Osteoblast (primary cell): ENCODE data around the gene NME3. TPM values are rescaled to one million over a fixed set of nuclear protein-coding genes. Genes with fewer than 3 reads are reported as not detected.

Experiments
- DNase-seq: peaks from one replicate; pipeline ENCODE4 v3.0.0; 2011; ENCODE audit warnings: low spot score, mixed read lengths; ENCODE audit not compliant: insufficient read length; ENCODE audit errors: missing footprints
- H2AFZ ChIP-seq: 2 replicates; pipeline ENCODE4 v1.6.0; 2011; ENCODE audit warnings: mild to moderate bottlenecking, low read length
- H3K27ac ChIP-seq: 2 replicates; pipeline ENCODE4 v1.5.1; 2011; ENCODE audit warnings: mild to moderate bottlenecking, low read depth, low read length, moderate library complexity
- H3K27me3 ChIP-seq: 2 replicates; pipeline ENCODE4 v1.6.0; 2012; ENCODE audit warnings: mild to moderate bottlenecking, control low read depth, inconsistent platforms, low read length, moderate library complexity; ENCODE audit not compliant: insufficient read depth
- H3K36me3 ChIP-seq: 2 replicates; pipeline ENCODE4 v1.5.1; 2011; ENCODE audit warnings: mild to moderate bottlenecking, low read length, control low read depth, moderate library complexity; ENCODE audit not compliant: insufficient read depth
- H3K4me1 ChIP-seq: 2 replicates; pipeline ENCODE4 v1.5.1; 2011; ENCODE audit warnings: mild to moderate bottlenecking, low read length, control low read depth, moderate library complexity; ENCODE audit not compliant: insufficient read depth
- H3K4me2 ChIP-seq: 2 replicates; pipeline ENCODE4 v1.6.0; 2011; ENCODE audit warnings: mild to moderate bottlenecking, low read length; ENCODE audit not compliant: insufficient read depth
- H3K4me3 ChIP-seq: fragments of 200-600 bp; sonication (generic); 3 replicates; pipeline ENCODE4 v1.5.1; 2012; ENCODE audit warnings: mild to moderate bottlenecking, low read length, inconsistent platforms; ENCODE audit not compliant: insufficient read depth
- H3K79me2 ChIP-seq: 2 replicates; pipeline ENCODE4 v1.6.0; 2012; ENCODE audit warnings: mild to moderate bottlenecking, low read length, control low read depth, inconsistent platforms; ENCODE audit not compliant: insufficient read depth
- H3K9me3 ChIP-seq: 2 replicates; pipeline ENCODE4 v1.5.1; 2011; ENCODE audit warnings: low read depth, low read length, control low read depth
- H4K20me1 ChIP-seq: 2 replicates; pipeline ENCODE4 v1.6.0; 2012; ENCODE audit warnings: mild to moderate bottlenecking, low read length, control low read depth; ENCODE audit not compliant: insufficient read depth
- total RNA-seq: library from RNA; depleted of rRNA; stranded (reverse); fragments of >200 nt; gene quantifications from 2 replicates; pipeline ENCODE4 v1.2.3, GENCODE V29; 2012
- TF ChIP-seq, protein P1 (sequence below): IDR thresholded peaks from 2 replicates; pipeline ENCODE4 v1.5.1; 2011; ENCODE audit warnings: mild to moderate bottlenecking, low read depth, low read length, moderate library complexity; ENCODE audit errors: extremely low read depth

The NME3 gene
- 49.2 and 55.4 TPM in 2 replicates for total RNA-seq

DNA sequence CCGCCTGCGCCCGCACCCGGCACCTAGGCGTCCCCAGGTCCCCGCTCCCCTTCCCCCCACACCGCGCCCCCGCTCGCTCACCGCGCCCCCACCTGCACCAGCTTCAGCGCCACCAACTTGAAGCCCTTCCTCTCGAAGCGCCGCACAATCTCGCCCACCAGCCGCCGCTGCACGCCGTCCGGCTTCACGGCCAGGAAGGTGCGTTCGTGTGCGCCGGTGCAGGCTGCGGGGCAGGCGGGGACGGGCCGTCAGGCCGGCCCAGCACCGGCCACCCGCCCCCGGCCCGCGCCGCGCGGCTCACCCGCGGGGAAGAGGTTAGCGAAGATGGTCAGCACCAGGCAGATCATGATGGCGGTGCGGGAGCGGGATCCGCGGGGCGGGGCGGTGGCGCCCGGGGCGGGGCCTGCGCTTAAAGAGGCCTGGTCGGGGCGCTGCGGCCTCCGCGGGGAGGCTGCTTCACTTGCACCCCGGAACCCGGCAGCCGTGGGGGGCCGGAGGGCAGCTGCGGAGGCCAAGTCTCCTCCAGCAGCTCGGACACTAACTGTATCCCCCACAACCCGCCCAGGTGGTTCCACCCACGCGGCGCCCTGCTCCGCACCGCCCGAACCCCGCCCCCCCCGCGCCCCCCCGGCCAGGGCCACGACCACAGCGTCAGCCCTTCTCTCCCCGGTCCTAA is at the start of gene NME3:
TSS of gene NME3 (minus strand) at position 356 of the 676 bp plus-strand sequence. CDS start at position 347, 9 bp downstream.
- peak within 1 kb of the TSS; percentile 97 for H3K4me2 ChIP-seq
- H3K79me2 ChIP-seq, result peaks cover 41% of the 10 kb centered on the region
- H2AFZ ChIP-seq, result no peak within 1 kb of the TSS
- peak within 1 kb of the TSS; percentile 88 for H3K4me3 ChIP-seq
- DNase-seq, result peak; percentile 100
- H4K20me1 ChIP-seq, result peaks cover 31% of the 10 kb centered on the region
- peak within 1 kb of the TSS; percentile 58 for H3K27ac ChIP-seq
- no peaks in the 10 kb centered on the region for H3K9me3 ChIP-seq
- H3K36me3 ChIP-seq, result peaks cover 22% of the 10 kb centered on the region
- TF ChIP-seq, protein P1, sequence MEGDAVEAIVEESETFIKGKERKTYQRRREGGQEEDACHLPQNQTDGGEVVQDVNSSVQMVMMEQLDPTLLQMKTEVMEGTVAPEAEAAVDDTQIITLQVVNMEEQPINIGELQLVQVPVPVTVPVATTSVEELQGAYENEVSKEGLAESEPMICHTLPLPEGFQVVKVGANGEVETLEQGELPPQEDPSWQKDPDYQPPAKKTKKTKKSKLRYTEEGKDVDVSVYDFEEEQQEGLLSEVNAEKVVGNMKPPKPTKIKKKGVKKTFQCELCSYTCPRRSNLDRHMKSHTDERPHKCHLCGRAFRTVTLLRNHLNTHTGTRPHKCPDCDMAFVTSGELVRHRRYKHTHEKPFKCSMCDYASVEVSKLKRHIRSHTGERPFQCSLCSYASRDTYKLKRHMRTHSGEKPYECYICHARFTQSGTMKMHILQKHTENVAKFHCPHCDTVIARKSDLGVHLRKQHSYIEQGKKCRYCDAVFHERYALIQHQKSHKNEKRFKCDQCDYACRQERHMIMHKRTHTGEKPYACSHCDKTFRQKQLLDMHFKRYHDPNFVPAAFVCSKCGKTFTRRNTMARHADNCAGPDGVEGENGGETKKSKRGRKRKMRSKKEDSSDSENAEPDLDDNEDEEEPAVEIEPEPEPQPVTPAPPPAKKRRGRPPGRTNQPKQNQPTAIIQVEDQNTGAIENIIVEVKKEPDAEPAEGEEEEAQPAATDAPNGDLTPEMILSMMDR, result no peak
- no peaks in the 10 kb centered on the region for H3K27me3 ChIP-seq
- peaks cover 27% of the 10 kb centered on the region for H3K4me1 ChIP-seq

DNA sequence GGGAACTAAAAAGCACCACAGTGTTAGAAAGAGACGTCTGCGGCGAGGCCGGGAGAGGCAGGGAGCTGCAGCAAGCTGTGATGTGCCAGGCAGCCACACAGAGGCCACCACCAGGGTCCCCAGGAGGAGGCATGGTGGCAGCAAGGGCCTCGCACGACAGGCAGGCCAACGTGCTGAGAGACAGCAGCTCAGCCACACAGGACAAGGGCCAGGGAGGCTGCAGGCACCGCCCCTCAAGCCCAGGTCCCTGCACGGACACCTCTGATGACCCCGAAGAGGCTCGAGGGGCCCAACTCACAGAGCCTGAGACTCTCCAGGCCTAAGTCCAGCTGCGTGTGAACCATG is 49.6 kb upstream of the NME3 start:
- H3K4me2 ChIP-seq, result no peak overlapping the region
- H2AFZ ChIP-seq, result no peak overlapping the region
- peaks cover 6% of the 10 kb centered on the region for H3K4me1 ChIP-seq
- no peak overlapping the region for H3K4me3 ChIP-seq
- H3K27me3 ChIP-seq, result no peaks in the 10 kb centered on the region
- H3K79me2 ChIP-seq, result peaks cover 31% of the 10 kb centered on the region
- peaks cover 21% of the 10 kb centered on the region for H3K36me3 ChIP-seq
- no peak for DNase-seq
- no peak overlapping the region for H3K27ac ChIP-seq
- no peaks in the 10 kb centered on the region for H3K9me3 ChIP-seq
- TF ChIP-seq, protein P1, result no peak
- peaks cover 11% of the 10 kb centered on the region for H4K20me1 ChIP-seq

DNA sequence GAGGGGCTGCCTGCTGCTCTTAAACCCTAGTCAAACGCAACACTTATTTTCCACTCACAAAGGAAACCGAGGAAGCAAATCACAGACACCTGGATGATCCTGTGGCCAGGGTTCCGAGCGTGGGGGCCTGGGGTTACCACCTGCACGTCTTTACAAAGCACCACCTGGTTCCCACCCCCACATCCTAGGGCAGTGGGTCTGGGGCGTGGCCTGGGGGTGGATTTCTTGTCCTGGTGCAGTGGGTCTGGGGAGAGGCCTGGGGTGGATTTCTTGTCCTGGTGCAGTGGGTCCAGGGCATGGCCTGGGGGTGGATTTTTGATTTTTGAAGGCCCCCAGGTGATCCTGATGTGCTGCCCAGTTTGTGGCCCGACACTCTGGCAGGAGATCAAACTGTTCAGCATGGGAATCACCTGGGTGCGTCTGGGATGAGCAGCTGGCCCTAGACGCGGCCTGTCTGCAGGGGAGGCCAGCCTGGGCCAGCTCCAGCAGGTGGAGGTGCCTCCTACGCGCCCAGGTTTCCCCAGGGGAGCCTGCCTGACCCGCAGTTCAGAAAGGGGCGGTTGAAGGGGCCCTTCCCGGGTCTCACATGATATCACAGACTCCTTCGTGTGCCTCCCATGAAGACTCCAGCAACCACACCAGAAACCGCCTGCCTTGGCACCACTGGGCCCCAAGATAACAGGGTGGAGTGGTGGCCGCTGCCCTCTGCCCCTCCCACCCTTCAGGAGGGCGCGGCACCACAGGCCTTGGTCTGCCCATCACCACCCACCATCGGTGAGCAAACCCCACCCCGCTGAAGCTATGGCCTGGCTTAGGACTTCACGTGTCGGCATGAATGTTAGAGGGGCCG is 49.0 kb upstream of the NME3 start:
- H3K79me2 ChIP-seq, result peaks cover 25% of the 10 kb centered on the region
- H3K27me3 ChIP-seq, result no peaks in the 10 kb centered on the region
- no peak overlapping the region for H3K4me3 ChIP-seq
- no peak overlapping the region for H3K27ac ChIP-seq
- no peaks in the 10 kb centered on the region for H3K9me3 ChIP-seq
- H4K20me1 ChIP-seq, result peaks cover 11% of the 10 kb centered on the region
- H3K4me2 ChIP-seq, result no peak overlapping the region
- H2AFZ ChIP-seq, result no peak overlapping the region
- H3K36me3 ChIP-seq, result peaks cover 22% of the 10 kb centered on the region
- H3K4me1 ChIP-seq, result no peaks in the 10 kb centered on the region
- TF ChIP-seq, protein P1, result no peak
- DNase-seq, result no peak

DNA sequence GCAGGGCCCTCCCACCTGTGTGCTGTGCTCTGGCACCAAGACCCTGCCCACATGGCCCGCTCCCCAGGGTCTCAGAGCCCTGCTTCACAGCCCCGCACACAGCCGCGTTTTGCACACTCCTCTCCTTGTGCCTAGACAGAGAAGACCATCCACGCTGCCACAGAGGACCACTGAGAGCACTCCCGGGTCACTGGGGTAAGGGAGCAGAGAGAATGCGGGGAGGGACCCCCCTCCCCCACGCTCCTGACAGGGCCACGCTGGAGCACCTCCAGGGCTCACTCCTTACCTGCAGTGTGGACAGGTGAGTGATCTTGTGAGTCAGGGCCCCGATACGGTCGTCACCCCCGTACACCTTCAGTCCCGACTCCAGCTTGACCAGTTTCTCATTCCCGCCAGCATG is 48.3 kb upstream of the NME3 start:
- no peak for DNase-seq
- Histone ChIP-seq H3K4me1 (no peaks in the 10 kb centered on the region), H3K79me2 (peaks cover 20% of the 10 kb centered on the region), H3K27me3 (no peaks in the 10 kb centered on the region), H4K20me1 (peaks cover 11% of the 10 kb centered on the region), H3K4me2 (no peak overlapping the region), H2AFZ (no peak overlapping the region), H3K27ac (no peak overlapping the region), H3K4me3 (no peak overlapping the region), H3K36me3 (peaks cover 27% of the 10 kb centered on the region), H3K9me3 (no peaks in the 10 kb centered on the region)
- TF ChIP-seq, protein P1, result no peak
